Measurements from ENCODE around the gene ETNK1.

DNA sequence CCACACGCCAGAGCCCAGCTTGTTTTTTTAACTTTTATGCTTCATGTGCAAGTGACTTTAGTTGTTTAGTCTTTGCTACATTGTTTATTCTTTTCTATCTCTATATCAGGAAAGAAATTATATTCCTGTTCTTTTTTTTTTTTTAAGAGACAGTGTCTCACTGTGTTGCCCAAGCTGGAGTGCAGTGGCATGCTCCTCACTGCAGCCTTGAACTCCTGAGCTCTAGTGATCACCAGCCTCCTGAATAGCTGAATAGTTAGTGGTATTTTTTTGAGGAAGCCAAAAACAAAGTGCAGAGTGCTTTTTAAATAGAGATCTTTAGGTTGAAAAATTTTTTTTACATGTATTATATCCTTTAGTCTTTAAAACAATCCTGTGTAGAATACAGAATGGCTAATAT, 58.2 kb downstream of the ETNK1 start:
- no peak for TF ChIP-seq POLR2A (IDR thresholded peaks at IDR 0.05)
- TF ChIP-seq, protein P1, sequence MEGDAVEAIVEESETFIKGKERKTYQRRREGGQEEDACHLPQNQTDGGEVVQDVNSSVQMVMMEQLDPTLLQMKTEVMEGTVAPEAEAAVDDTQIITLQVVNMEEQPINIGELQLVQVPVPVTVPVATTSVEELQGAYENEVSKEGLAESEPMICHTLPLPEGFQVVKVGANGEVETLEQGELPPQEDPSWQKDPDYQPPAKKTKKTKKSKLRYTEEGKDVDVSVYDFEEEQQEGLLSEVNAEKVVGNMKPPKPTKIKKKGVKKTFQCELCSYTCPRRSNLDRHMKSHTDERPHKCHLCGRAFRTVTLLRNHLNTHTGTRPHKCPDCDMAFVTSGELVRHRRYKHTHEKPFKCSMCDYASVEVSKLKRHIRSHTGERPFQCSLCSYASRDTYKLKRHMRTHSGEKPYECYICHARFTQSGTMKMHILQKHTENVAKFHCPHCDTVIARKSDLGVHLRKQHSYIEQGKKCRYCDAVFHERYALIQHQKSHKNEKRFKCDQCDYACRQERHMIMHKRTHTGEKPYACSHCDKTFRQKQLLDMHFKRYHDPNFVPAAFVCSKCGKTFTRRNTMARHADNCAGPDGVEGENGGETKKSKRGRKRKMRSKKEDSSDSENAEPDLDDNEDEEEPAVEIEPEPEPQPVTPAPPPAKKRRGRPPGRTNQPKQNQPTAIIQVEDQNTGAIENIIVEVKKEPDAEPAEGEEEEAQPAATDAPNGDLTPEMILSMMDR (IDR thresholded peaks at IDR 0.05): no peak

All from uterus (tissue), 2 donors.